ENCODE measurements around the gene THTPA. TPM values are rescaled to one million over a fixed set of nuclear protein-coding genes. Genes with fewer than 3 reads are reported as not detected.

The THTPA gene
- total and polyA plus RNA-seq, 2 of the 13 experiments (the other 11 are each of a cell fraction or from before 2014, with no cell fraction given) = 7.4 to 8.7 TPM

- TF ChIP-seq ZBTB46 (CRISPR knock-in tag; IDR thresholded peaks at IDR 0.05; ENCODE audit: borderline replicate concordance) (no peak), ZGPAT (CRISPR knock-in tag; IDR thresholded peaks at IDR 0.05) (peak; percentile 55; the same call in 1 of the 2 replicates), HOXD1 (CRISPR knock-in tag; IDR thresholded peaks at IDR 0.05) (0 out of 2 replicates have a peak, but pooled peaks have one; percentile 3), EZH2 (conservative IDR thresholded peaks at IDR 0.05; ENCODE audit: low read depth, low read length) (no peak), TFAP4 (IDR thresholded peaks at IDR 0.05; ENCODE audit: borderline replicate concordance, low read depth) (no peak), EHMT2 (IDR thresholded peaks at IDR 0.05; ENCODE audit: borderline replicate concordance, low read depth, low read length) (no peak), YEATS4 (CRISPR knock-in tag; IDR thresholded peaks at IDR 0.05; ENCODE audit: borderline replicate concordance) (0 out of 2 replicates have a peak, but pooled peaks have one; percentile 28), ZNF253 (CRISPR knock-in tag; IDR thresholded peaks at IDR 0.05; ENCODE audit: borderline replicate concordance) (no peak), RFXAP (CRISPR knock-in tag; IDR thresholded peaks at IDR 0.05; ENCODE audit: borderline replicate concordance) (no peak), FLYWCH1 (CRISPR knock-in tag; IDR thresholded peaks at IDR 0.05) (no peak), BATF2 (CRISPR knock-in tag; IDR thresholded peaks at IDR 0.05) (no peak; the same call in 1 of the 2 replicates), ZNF644 (CRISPR knock-in tag; IDR thresholded peaks at IDR 0.05; ENCODE audit: low read depth) (no peak), KAT7 (CRISPR knock-in tag; IDR thresholded peaks at IDR 0.05; ENCODE audit: borderline replicate concordance) (no peak), WIZ (CRISPR knock-in tag; IDR thresholded peaks at IDR 0.05) (no peak), ZBTB2 (CRISPR knock-in tag; IDR thresholded peaks at IDR 0.05; ENCODE audit: low read depth) (no peak), ZSCAN9 (CRISPR knock-in tag; IDR thresholded peaks at IDR 0.05; ENCODE audit: borderline replicate concordance) (no peak), KDM1A (CRISPR knock-in tag; IDR thresholded peaks at IDR 0.05) (no peak), TRAFD1 (CRISPR knock-in tag; IDR thresholded peaks at IDR 0.05; ENCODE audit: borderline replicate concordance) (no peak)
These were observed 3.2 kb downstream of the THTPA start (continued) for GRCh38 chr14:23559010-23559925.

Measured in HepG2 (cell line).